HL-60 (cell line): ENCODE data around the gene SREK1IP1.

Source experiments
- CTCF ChIP-seq: IDR thresholded peaks from one replicate; pipeline ENCODE4 v1.5.1; 2011; ENCODE audit warnings: low read length, control low read depth, inconsistent platforms; ENCODE audit not compliant: insufficient read depth
- REST ChIP-seq: IDR thresholded peaks from 2 replicates; pipeline ENCODE4 v1.6.1; 2012; ENCODE audit warnings: low read depth; ENCODE audit not compliant: insufficient replicate concordance

- TF ChIP-seq CTCF (no peak), REST (no peak)
Measured at GRCh38 chr5:64792469-64792868, 24.0 kb upstream of the SREK1IP1 start.
